GM12892 (cell line): ENCODE measurements around the gene ZBTB20.

Source experiments
- POLR2A ChIP-seq: IDR thresholded peaks from 2 replicates; pipeline ENCODE4 v1.6.1; 2011; ENCODE audit warnings: low read depth, low read length, control low read depth
- POLR2AphosphoS5 ChIP-seq: IDR thresholded peaks from 2 replicates; pipeline ENCODE4 v1.6.1; 2011; ENCODE audit warnings: low read depth, low read length, control low read depth
- TAF1 ChIP-seq: IDR thresholded peaks from 2 replicates; pipeline ENCODE4 v1.6.1; 2011; ENCODE audit warnings: low read depth, mild to moderate bottlenecking, control low read depth, low read length, borderline replicate concordance

GRCh38 chr3:114440700-114441099 lies 706.4 kb downstream of the ZBTB20 start:
- no peak for TF ChIP-seq POLR2A
- no peak for TF ChIP-seq TAF1
- no peak for TF ChIP-seq POLR2AphosphoS5
